GM12874 (cell line): ENCODE measurements around the gene PRORP.

Experiments used
- CTCF ChIP-seq: IDR thresholded peaks from 2 replicates; pipeline ENCODE4 v1.5.1; 2011; ENCODE audit warnings: low read depth, mild to moderate bottlenecking, control low read depth, low read length, moderate library complexity; ENCODE audit not compliant: insufficient read depth

PRORP gene

GRCh38 chr14:35158951-35159653 lies 36.8 kb downstream of the PRORP start:
- TF ChIP-seq CTCF: no peak

GRCh38 chr14:35159742-35160409 lies 37.5 kb downstream of the PRORP start:
- TF ChIP-seq CTCF: no peak

GRCh38 chr14:35161231-35161630 lies 38.9 kb downstream of the PRORP start:
- no peak for TF ChIP-seq CTCF

DNA sequence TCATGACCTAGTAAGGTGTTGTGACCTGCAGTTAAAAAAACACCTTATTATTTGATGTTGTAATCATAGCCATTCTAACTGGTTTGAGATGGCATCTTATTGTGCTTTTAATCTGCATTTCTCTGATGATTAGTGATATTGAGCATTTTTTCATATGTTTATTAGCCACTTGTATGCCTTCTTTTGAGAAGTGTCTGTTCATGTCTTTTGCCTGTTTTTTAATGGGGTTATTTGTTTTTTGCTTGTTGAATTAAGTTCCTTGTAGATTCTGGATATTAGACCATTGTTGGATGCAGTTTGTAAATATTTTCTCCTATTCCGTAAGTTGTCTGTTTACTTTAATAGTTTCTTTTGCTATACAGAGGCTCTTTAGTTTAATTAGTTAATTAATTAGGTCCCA lies 41.0 kb downstream of the PRORP start:
- TF ChIP-seq CTCF: no peak

DNA sequence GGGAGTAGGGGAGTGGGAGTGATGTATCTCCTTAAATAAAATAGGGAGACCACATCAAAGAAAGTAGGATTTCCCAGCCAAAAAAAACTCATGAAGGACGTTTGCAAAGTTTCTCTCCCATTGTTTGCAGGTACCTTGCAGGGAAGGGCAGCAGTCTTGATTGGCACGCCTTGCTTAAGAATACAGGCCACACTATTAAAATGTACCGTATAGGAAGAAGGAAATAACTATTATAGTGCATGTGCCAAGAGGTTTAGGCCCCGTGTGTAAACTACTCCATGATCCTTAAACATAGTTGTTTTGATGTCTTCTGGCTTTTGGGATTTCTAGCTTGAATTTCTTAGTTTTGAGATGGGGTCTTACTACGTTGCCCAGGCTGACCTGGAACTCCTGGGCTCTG lies 42.5 kb downstream of the PRORP start:
- no peak for TF ChIP-seq CTCF

GRCh38 chr14:35167496-35167895 lies 45.1 kb downstream of the PRORP start:
- TF ChIP-seq CTCF: no peak
